ENCODE results near the gene NVL. TPM values are rescaled to one million over a fixed set of nuclear protein-coding genes. Genes with fewer than 3 reads are reported as not detected.
A peak's percentile ranks its signal among the peaks of the same experiment; 100 is the strongest.

The NVL gene
- total RNA-seq, 1 experiment from 2014 or later, result 21.9 TPM

GRCh38 chr1:224356685-224357625 lies 27.0 kb upstream of the NVL start, which contains the start of gene CNIH4:
Gene CNIH4 (plus strand): TSS chr1:224356879. CDS start chr1:224356925, 46 bp downstream.
- BruUV-seq (replicated peaks), result no TSS peak
- H3K9me3 ChIP-seq (ENCODE audit: control insufficient read depth in 1 of 2, insufficient read depth in 1 of 2, low read depth in 1 of 2, low read length in 2 of 2), result no peaks in the 10 kb centered on the region
- H3K27me3 ChIP-seq (ENCODE audit: insufficient read depth, low read length), result no peaks in the 10 kb centered on the region
- peak within 1 kb of the TSS; percentile 95 for H3K4me2 ChIP-seq (ENCODE audit: low read length)
- peak within 1 kb of the TSS; percentile 85 for H2AFZ ChIP-seq (ENCODE audit: low read depth, low read length, poor library complexity, severe bottlenecking)
- H3K79me2 ChIP-seq (ENCODE audit: insufficient read depth, low read length), result peaks cover 40% of the 10 kb centered on the region
- H3K9me2 ChIP-seq (ENCODE audit: insufficient read depth), result no peaks in the 10 kb centered on the region
- ATAC-seq (peak; percentile 96), DNase-seq (ENCODE audit: low read depth, low spot score) (peak; percentile 93)
- H3K9ac ChIP-seq (ENCODE audit: low read length), result peak within 1 kb of the TSS; percentile 76
- RAD21 ChIA-PET (ENCODE audit: low non-redundant PET in 1 of 2, low total read pairs in 2 of 2, uncharacterized antibody in 2 of 2, unreplicated experiment in 2 of 2), result interaction anchor here in 1 of 2 experiments (0.5 kb wide), 1 partner anchor 568 kb away, joined by 3 read pairs; no protein-coding TSS in a partner anchor
- H4K20me1 ChIP-seq (ENCODE audit: insufficient read depth), result no peaks in the 10 kb centered on the region
- no peaks in the 10 kb centered on the region for H3K36me3 ChIP-seq (ENCODE audit: control insufficient read depth in 1 of 2, insufficient read depth in 2 of 2, low read length in 2 of 2)
- CTCF ChIA-PET, result no interaction called here
- H3K4me3 ChIP-seq (replicated peaks in 1 of 2; ENCODE audit: low read depth in 1 of 2, low read length in 2 of 2), result peak within 1 kb of the TSS; percentile 72 to 84
- H3K27ac ChIP-seq (ENCODE audit: low read depth, low read length), result peak within 1 kb of the TSS; percentile 67
- POLR2A ChIA-PET, result no interaction called here
- intact Hi-C loops (cut with micrococcal nuclease), result no loop called here
- H3K4me1 ChIP-seq (ENCODE audit: control insufficient read depth in 1 of 2, insufficient read depth in 2 of 2, low read length in 2 of 2), result peaks cover 4 to 9% of the 10 kb centered on the region in 2 experiments; a peak in 3 of 4 replicates
- peak; percentile 96 for TF ChIP-seq POLR2AphosphoS5 (IDR thresholded peaks at IDR 0.05; ENCODE audit: low read depth, low read length)
- no peak; the same call in 1 of the 2 replicates for TF ChIP-seq ELF1 (IDR thresholded peaks at IDR 0.05; ENCODE audit: borderline replicate concordance, low read depth)
- TF ChIP-seq CEBPB (IDR thresholded peaks at IDR 0.05; ENCODE audit: low read depth), result no peak
- TF ChIP-seq CBX3 (IDR thresholded peaks at IDR 0.05; ENCODE audit: low read depth), result peak; percentile 14; the same call in 1 of the 2 replicates
- TF ChIP-seq ZFX (IDR thresholded peaks at IDR 0.05), result peak; percentile 97
- TF ChIP-seq YY1 (IDR thresholded peaks at IDR 0.05; ENCODE audit: extremely low read depth, insufficient replicate concordance, low read depth, low read length), result peak; percentile 83
- no peak for TF ChIP-seq CTCF (IDR thresholded peaks at IDR 0.05 in 2 of 3, conservative IDR thresholded peaks at IDR 0.05 in 1 of 3; ENCODE audit: borderline replicate concordance in 1 of 3, insufficient read depth in 1 of 3, low read depth in 2 of 3, low read length in 2 of 3)
- TF ChIP-seq TCF7L2 (IDR thresholded peaks at IDR 0.05; ENCODE audit: borderline replicate concordance, extremely low read depth, insufficient read depth, insufficient read length), result peak; percentile 50
- no peak for TF ChIP-seq RAD21 (IDR thresholded peaks at IDR 0.05; ENCODE audit: low read depth)
- peak; percentile 82 for TF ChIP-seq POLR2A (IDR thresholded peaks at IDR 0.05; ENCODE audit: borderline replicate concordance, extremely low read depth, insufficient read depth, insufficient read length)
- TF ChIP-seq EZH2 (IDR thresholded peaks at IDR 0.05), result no peak
- 0 out of 2 replicates have a peak, but pooled peaks have one; percentile 46 for TF ChIP-seq SRF (IDR thresholded peaks at IDR 0.05; ENCODE audit: low read depth)
- TF ChIP-seq ZBTB33 (IDR thresholded peaks at IDR 0.05; ENCODE audit: extremely low read depth, insufficient replicate concordance, low read length), result no peak
- TF ChIP-seq REST (IDR thresholded peaks at IDR 0.05; ENCODE audit: low read depth), result no peak
- TF ChIP-seq JUND (IDR thresholded peaks at IDR 0.05), result no peak; the same call in 1 of the 2 replicates
- peak; percentile 22; the same call in 1 of the 2 replicates for TF ChIP-seq FOSL1 (IDR thresholded peaks at IDR 0.05; ENCODE audit: low read depth)
- TF ChIP-seq EGR1 (IDR thresholded peaks at IDR 0.05; ENCODE audit: low read depth), result no peak; the same call in none of the 2 replicates
- peak; percentile 57; the same call in 1 of the 2 replicates for TF ChIP-seq MAX (IDR thresholded peaks at IDR 0.05)

Measured in HCT116 (cell line).